Sigmoid colon (tissue), 7 donors: ENCODE results near the gene SLC17A9. TPM values are rescaled to one million over a fixed set of nuclear protein-coding genes. Genes with fewer than 3 reads are reported as not detected.

Source experiments
- DNase-seq: peaks from one replicate; pipeline ENCODE4 v3.0.0-alpha.2; 2019
- H3K27ac ChIP-seq, 4 donors: fragments of 200-600 bp; sonication (generic); one replicate each; pipeline ENCODE4 v1.5.1; 2016 to 2019; ENCODE audit warnings: mild to moderate bottlenecking in 1 of 4
- H3K27me3 ChIP-seq, 3 donors: fragments of 200-600 bp; sonication (generic); one replicate each; pipeline ENCODE4 v1.5.1; 2019; ENCODE audit warnings: mild to moderate bottlenecking in 1 of 3
- H3K36me3 ChIP-seq, 4 donors: fragments of 200-600 bp; sonication (generic); one replicate each; pipeline ENCODE4 v1.5.1; 2016 to 2019
- H3K4me1 ChIP-seq, 4 donors: fragments of 200-600 bp; sonication (generic); one replicate each; pipeline ENCODE4 v1.5.1; 2017 to 2019
- H3K4me3 ChIP-seq, 4 donors: fragments of 200-600 bp; sonication (generic); one replicate each; pipeline ENCODE4 v1.5.1; 2017 to 2019; ENCODE audit warnings: mild to moderate bottlenecking in 2 of 4, moderate library complexity in 1 of 4
- H3K9me3 ChIP-seq, 4 donors: fragments of 200-600 bp in 3 of 4; sonication (generic) in 3 of 4; one replicate each; pipeline versions ENCODE4 v1.5.1 to v1.6.1; 2013 to 2019
- EP300 ChIP-seq, 4 donors: sonication (generic); formaldehyde crosslinking; IDR thresholded peaks; one replicate each; pipeline ENCODE4 v1.6.1; 2017; ENCODE audit warnings: antibody characterized with exemption in 4 of 4
- POLR2A ChIP-seq, 2 donors: fragments of 450-650 bp; IDR thresholded peaks; one replicate each; pipeline ENCODE4 v1.6.1; 2016; ENCODE audit warnings: antibody characterized with exemption in 2 of 2, mild to moderate bottlenecking in 2 of 2, moderate library complexity in 2 of 2
- POLR2AphosphoS5 ChIP-seq, 4 donors: sonication (generic); formaldehyde crosslinking; IDR thresholded peaks; one replicate each; pipeline ENCODE4 v1.6.1; 2017; ENCODE audit warnings: antibody characterized with exemption in 4 of 4
- WGBS, 2 donors: extraction: QIAGEN DNeasy Blood & Tissue Kit; methylation state at CpG; one replicate each; pipeline ENCODE4 v1.1.7; 2013; 5-methylcytosine and 5-hydroxymethylcytosine counted together
- intact Hi-C: fragments of 100-400 bp; cut with DNase I; formaldehyde crosslinking; loops from one replicate; pipeline ENCODE4 v1.15.1; 2023
- polyA plus RNA-seq, 3 donors: library from polyadenylated mRNA; stranded (reverse); fragments of 200-250 nt; gene quantifications; one replicate each; pipeline ENCODE4 v1.2.3, GENCODE V29; 2013
- total RNA-seq, 4 donors: library from RNA; depleted of rRNA; stranded (reverse); fragments of >200 nt; gene quantifications; one replicate each; pipeline ENCODE4 v1.1.0, GENCODE V29; 2016
- TF ChIP-seq, protein P1 (sequence below), 4 experiments: fragments of 450-650 bp in 3 of 4; fragments of 200-600 bp in 1 of 4; IDR thresholded peaks; one replicate each; pipeline ENCODE4 v1.5.1; 2016 to 2019; ENCODE audit warnings: antibody characterized with exemption in 4 of 4, mild to moderate bottlenecking in 3 of 4, moderate library complexity in 2 of 4
- donor health status: healthy with polysubstance abuse.
- donor health status: Bipolar disorder and iron deficiency.
- donor health status: healthy.

Gene SLC17A9
- total and polyA plus RNA-seq, 7 donors: 0.60 to 15.4 (median 2.9) TPM

DNA sequence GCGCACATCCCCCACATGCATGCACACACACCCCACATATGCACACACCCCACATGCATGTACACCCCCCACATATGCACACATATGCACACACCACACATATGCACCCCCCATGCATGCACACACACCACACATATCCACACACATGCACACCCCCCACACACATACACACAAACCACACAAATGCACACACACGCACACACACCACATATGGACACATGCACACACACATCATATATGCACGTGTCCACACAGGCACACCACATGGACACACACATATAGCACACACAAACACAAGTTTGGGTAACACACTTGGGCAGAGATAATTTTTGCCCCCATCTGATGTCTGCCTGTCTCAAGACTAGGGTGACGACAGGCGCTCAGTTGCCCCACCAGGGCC is 45.9 kb downstream of the SLC17A9 start:
- Histone ChIP-seq H3K4me3 (no peak overlapping the region), H3K4me1 (no peaks in the 10 kb centered on the region), H3K9me3 (no peaks in the 10 kb centered on the region), H3K27me3 (peaks cover 6 to 90% (median 54%) of the 10 kb centered on the region in 3 donors), H3K27ac (no peak overlapping the region), H3K36me3 (no peaks in the 10 kb centered on the region)
- intact Hi-C loops: no loop called here
- 76 to 82% methylated on average over 5 of the region's 5 CpGs for WGBS, 2 donors
- TF ChIP-seq, protein P1, sequence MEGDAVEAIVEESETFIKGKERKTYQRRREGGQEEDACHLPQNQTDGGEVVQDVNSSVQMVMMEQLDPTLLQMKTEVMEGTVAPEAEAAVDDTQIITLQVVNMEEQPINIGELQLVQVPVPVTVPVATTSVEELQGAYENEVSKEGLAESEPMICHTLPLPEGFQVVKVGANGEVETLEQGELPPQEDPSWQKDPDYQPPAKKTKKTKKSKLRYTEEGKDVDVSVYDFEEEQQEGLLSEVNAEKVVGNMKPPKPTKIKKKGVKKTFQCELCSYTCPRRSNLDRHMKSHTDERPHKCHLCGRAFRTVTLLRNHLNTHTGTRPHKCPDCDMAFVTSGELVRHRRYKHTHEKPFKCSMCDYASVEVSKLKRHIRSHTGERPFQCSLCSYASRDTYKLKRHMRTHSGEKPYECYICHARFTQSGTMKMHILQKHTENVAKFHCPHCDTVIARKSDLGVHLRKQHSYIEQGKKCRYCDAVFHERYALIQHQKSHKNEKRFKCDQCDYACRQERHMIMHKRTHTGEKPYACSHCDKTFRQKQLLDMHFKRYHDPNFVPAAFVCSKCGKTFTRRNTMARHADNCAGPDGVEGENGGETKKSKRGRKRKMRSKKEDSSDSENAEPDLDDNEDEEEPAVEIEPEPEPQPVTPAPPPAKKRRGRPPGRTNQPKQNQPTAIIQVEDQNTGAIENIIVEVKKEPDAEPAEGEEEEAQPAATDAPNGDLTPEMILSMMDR (IDR thresholded peaks at IDR 0.05): no peak
- TF ChIP-seq EP300 (IDR thresholded peaks at IDR 0.05) (no peak), POLR2AphosphoS5 (IDR thresholded peaks at IDR 0.05) (no peak)
- no peak for DNase-seq

DNA sequence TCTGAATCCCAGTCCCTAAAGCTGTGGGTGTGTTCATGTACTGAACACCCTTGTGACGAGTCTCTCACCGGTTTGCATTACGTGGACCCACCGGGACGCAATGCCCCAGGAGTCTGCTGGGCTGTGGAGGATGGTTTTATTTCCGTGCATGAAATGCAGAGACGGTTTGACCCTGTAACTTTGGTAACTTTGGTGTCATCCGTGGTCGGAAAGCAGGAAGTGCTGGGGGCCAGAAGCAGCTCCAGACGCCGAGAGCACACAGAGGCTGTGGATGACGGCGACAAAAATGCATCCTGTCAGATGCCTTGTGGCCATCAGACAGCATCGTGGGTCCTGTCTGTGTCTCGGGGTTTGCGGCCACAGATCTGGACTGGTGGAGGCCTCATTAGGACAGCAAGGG is 47.1 kb downstream of the SLC17A9 start:
- Histone ChIP-seq H3K27me3 (peaks cover 15 to 92% (median 65%) of the 10 kb centered on the region in 3 donors), H3K27ac (no peak overlapping the region), H3K36me3 (no peaks in the 10 kb centered on the region), H3K4me3 (no peak overlapping the region), H3K4me1 (peaks cover 0 to under 1% (median 0%) of the 10 kb centered on the region in 4 donors), H3K9me3 (no peaks in the 10 kb centered on the region)
- no peak for DNase-seq
- 55 to 78% methylated on average over 16 of the region's 16 CpGs for WGBS, 2 donors
- no peak for TF ChIP-seq POLR2A (IDR thresholded peaks at IDR 0.05)
- no peak for TF ChIP-seq POLR2AphosphoS5 (IDR thresholded peaks at IDR 0.05)
- TF ChIP-seq, protein P1 (IDR thresholded peaks at IDR 0.05): no peak
- no peak for TF ChIP-seq EP300 (IDR thresholded peaks at IDR 0.05)
- intact Hi-C loops: no loop called here

DNA sequence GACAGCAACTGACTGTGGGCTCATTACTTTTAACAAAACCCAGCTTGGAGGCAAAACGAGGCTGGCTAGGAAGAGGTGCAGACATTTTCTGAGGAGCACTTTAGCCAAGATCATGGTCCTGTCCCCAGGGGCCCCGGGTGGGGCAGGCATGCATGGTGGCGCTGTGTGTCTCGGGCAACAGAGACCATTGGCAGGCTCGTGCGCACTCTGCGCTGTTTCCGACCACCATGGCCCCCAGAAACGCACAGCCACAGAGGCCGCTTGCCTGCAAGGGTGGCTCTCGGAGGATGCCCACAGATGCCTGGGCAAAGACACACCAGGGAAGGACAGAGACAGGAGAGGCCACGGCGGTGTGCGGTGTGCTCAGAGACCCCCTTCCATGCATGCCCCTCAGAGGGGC is 47.5 kb downstream of the SLC17A9 start:
- Histone ChIP-seq H3K4me1 (peaks cover 0 to 5% (median 0%) of the 10 kb centered on the region in 4 donors), H3K27ac (no peak overlapping the region), H3K4me3 (no peak overlapping the region), H3K9me3 (no peaks in the 10 kb centered on the region), H3K27me3 (peaks cover 20 to 94% (median 69%) of the 10 kb centered on the region in 3 donors), H3K36me3 (no peaks in the 10 kb centered on the region)
- WGBS, 2 donors: 87 to 89% methylated on average over 14 of the region's 14 CpGs
- no peak for DNase-seq
- intact Hi-C loops: no loop called here
- TF ChIP-seq POLR2AphosphoS5 (IDR thresholded peaks at IDR 0.05) (no peak), EP300 (IDR thresholded peaks at IDR 0.05) (no peak), POLR2A (IDR thresholded peaks at IDR 0.05) (no peak)
- TF ChIP-seq, protein P1 (IDR thresholded peaks at IDR 0.05): no peak

- H3K36me3 ChIP-seq: no peaks in the 10 kb centered on the region
- H3K4me3 ChIP-seq: no peak overlapping the region
- H3K4me1 ChIP-seq: peaks cover 0 to 9% (median 0%) of the 10 kb centered on the region in 4 donors
- TF ChIP-seq EP300 (IDR thresholded peaks at IDR 0.05) (no peak), POLR2A (IDR thresholded peaks at IDR 0.05) (no peak), POLR2AphosphoS5 (IDR thresholded peaks at IDR 0.05) (no peak)
- TF ChIP-seq, protein P1 (IDR thresholded peaks at IDR 0.05): no peak
- 51 to 60% methylated on average over 11 of the region's 11 CpGs for WGBS, 2 donors
- no peaks in the 10 kb centered on the region for H3K9me3 ChIP-seq
- intact Hi-C loops: no loop called here
- H3K27me3 ChIP-seq: peaks cover 29 to 100% (median 79%) of the 10 kb centered on the region in 3 donors
- H3K27ac ChIP-seq: no peak overlapping the region
- DNase-seq: no peak
Observed at GRCh38 chr20:63000958-63001357, 48.4 kb downstream of the SLC17A9 start.

DNA sequence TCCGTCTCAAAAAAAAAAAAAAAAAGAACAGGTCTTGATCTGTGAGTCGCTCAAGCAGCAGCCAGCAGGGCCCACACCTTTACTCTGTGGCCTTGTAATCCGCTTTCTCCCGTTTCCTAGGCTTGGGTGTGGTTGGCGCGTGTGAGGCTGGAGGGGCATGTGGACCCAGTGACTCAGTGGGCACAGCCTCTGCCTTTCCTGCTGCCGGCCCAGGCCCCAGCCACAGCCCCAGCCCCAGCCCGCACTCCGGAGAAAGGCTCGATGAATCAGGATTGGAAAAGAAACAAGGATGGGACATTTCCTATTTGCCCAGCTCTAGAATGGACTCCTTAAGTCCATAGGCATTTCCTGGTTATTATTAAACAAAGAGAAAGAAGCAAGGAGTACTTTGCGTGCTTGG is 50.0 kb downstream of the SLC17A9 start:
- TF ChIP-seq, protein P1 (IDR thresholded peaks at IDR 0.05): no peak
- TF ChIP-seq EP300 (IDR thresholded peaks at IDR 0.05) (no peak), POLR2AphosphoS5 (IDR thresholded peaks at IDR 0.05) (no peak), POLR2A (IDR thresholded peaks at IDR 0.05) (no peak)
- intact Hi-C loops: no loop called here
- Histone ChIP-seq H3K4me3 (no peak overlapping the region), H3K36me3 (no peaks in the 10 kb centered on the region), H3K27ac (no peak overlapping the region), H3K27me3 (peaks cover 44 to 100% (median 91%) of the 10 kb centered on the region in 3 donors), H3K4me1 (peaks cover 0 to 25% (median 13%) of the 10 kb centered on the region in 4 donors), H3K9me3 (no peaks in the 10 kb centered on the region)
- 77 to 82% methylated on average over 11 of the region's 11 CpGs for WGBS, 2 donors
- DNase-seq: no peak
